Spleen (tissue), 11 donors: ENCODE measurements around the gene UNC5CL. TPM values are rescaled to one million over a fixed set of nuclear protein-coding genes. Genes with fewer than 3 reads are reported as not detected.

Experiments
- DNase-seq: peaks from one replicate; pipeline ENCODE4 v3.0.0-alpha.2; 2020
- H3K27ac ChIP-seq, 8 donors: fragments of 200-600 bp; sonication (generic) in 7 of 8; 1 replicate in 4 of 8; 2 replicates in 4 of 8; pipeline versions ENCODE4 v1.5.0 to v1.8.0; 2016 to 2021; ENCODE audit warnings: inconsistent platforms in 4 of 8, mild to moderate bottlenecking in 4 of 8, moderate library complexity in 1 of 8
- H3K27me3 ChIP-seq, 7 donors: fragments of 200-600 bp; sonication (generic) in 6 of 7; replicated peaks in 1 of 7; 1 replicate in 4 of 7; 2 replicates in 3 of 7; pipeline versions ENCODE4 v1.5.0 to v1.8.0; 2016 to 2021; ENCODE audit warnings: inconsistent platforms in 3 of 7, mild to moderate bottlenecking in 1 of 7
- H3K36me3 ChIP-seq, 6 donors: fragments of 200-600 bp; sonication (generic) in 5 of 6; 1 replicate in 4 of 6; 2 replicates in 2 of 6; pipeline versions ENCODE4 v1.5.0 to v1.8.0; 2016 to 2021; ENCODE audit warnings: inconsistent platforms in 2 of 6
- H3K4me1 ChIP-seq, 6 donors: fragments of 200-600 bp; sonication (generic) in 5 of 6; 1 replicate in 3 of 6; 2 replicates in 3 of 6; pipeline versions ENCODE4 v1.5.0 to v1.8.0; 2016 to 2021; ENCODE audit warnings: inconsistent platforms in 3 of 6
- H3K4me3 ChIP-seq, 8 donors: fragments of 200-600 bp; sonication (generic) in 7 of 8; 1 replicate in 4 of 8; 2 replicates in 4 of 8; pipeline versions ENCODE4 v1.5.0 to v1.8.0; 2016 to 2021; ENCODE audit warnings: inconsistent platforms in 4 of 8, mild to moderate bottlenecking in 4 of 8, moderate library complexity in 2 of 8
- H3K9me3 ChIP-seq, 8 donors: fragments of 200-600 bp; sonication (generic) in 7 of 8; 1 replicate in 4 of 8; 2 replicates in 4 of 8; pipeline versions ENCODE4 v1.5.0 to v1.8.0; 2016 to 2021; ENCODE audit warnings: inconsistent platforms in 4 of 8
- CTCF ChIP-seq, 11 experiments: fragments of 200-600 bp in 7 of 11; fragments of 450-650 bp in 4 of 11; sonication (generic) in 4 of 11; IDR thresholded peaks in 8 of 11; conservative IDR thresholded peaks in 3 of 11; 1 replicate in 7 of 11; 2 replicates in 4 of 11; pipeline versions ENCODE4 v1.4.0 to v1.8.0; 2016 to 2021; ENCODE audit warnings: antibody characterized with exemption in 11 of 11, inconsistent platforms in 4 of 11, mild to moderate bottlenecking in 1 of 11
- POLR2A ChIP-seq, 3 donors: fragments of 450-650 bp; IDR thresholded peaks; one replicate each; pipeline ENCODE4 v1.5.1; 2017; ENCODE audit warnings: antibody characterized with exemption in 3 of 3, mild to moderate bottlenecking in 1 of 3
- POLR2AphosphoS5 ChIP-seq, 3 donors: sonication (generic); formaldehyde crosslinking; IDR thresholded peaks; one replicate each; pipeline ENCODE4 v1.5.1; 2017; ENCODE audit warnings: antibody characterized with exemption in 3 of 3
- WGBS, 5 donors: extraction: QIAGEN DNeasy Blood & Tissue Kit in 3 of 5; methylation state at CpG; one replicate each; pipeline versions ENCODE4 v1.1.5 to v1.1.7; 2013 to 2018; 5-methylcytosine and 5-hydroxymethylcytosine counted together
- intact Hi-C: fragments of 100-400 bp; cut with DNase I; formaldehyde crosslinking; loops from one replicate; pipeline ENCODE4 v1.15.0; 2023; ENCODE audit warnings: low total_unique reads
- polyA plus RNA-seq, 3 donors: library from polyadenylated mRNA; stranded (reverse); fragments of 200-250 nt; gene quantifications; one replicate each; pipeline ENCODE4 v1.2.1, GENCODE V29; 2013
- total RNA-seq, 7 donors: library from RNA; depleted of rRNA in 3 of 7; stranded (reverse); fragments of >200 nt in 3 of 7; fragmentation: NEBNext Ultra II Directional in 4 of 7; extraction: Animal tissue kit (Norgen Biotek cat#: 25700) in 4 of 7; gene quantifications; one replicate each; pipeline versions ENCODE4 v1.1.0 to v1.2.1, GENCODE V29; 2016 to 2021
- donor health status: healthy with polysubstance abuse.
- donor health status: DM: no; HTN: no; CAD: no; lungs with moderate emphysema.
- donor health status: DM: no; HTN: no; CAD: no.
- donor health status: Bipolar disorder and iron deficiency.
- donor health status: healthy.
- donor health status: DM: no; HTN: no; CAD: no.
- donor health status: DM: yes; HTN: yes; CAD: no.

The UNC5CL gene
- total and polyA plus RNA-seq, 10 donors: 1.4 to 3.9 (median 2.7) TPM

- Histone ChIP-seq H3K9me3 (no peaks in the 10 kb centered on the region), H3K4me3 (no peak overlapping the region), H3K36me3 (no peaks in the 10 kb centered on the region), H3K27me3 (peaks cover 0 to 72% (median 8%) of the 10 kb centered on the region in 7 donors), H3K27ac (no peak overlapping the region), H3K4me1 (no peaks in the 10 kb centered on the region)
- no peak for TF ChIP-seq CTCF (IDR thresholded peaks at IDR 0.05 in 8 of 11, conservative IDR thresholded peaks at IDR 0.05 in 3 of 11)
- TF ChIP-seq POLR2AphosphoS5 (IDR thresholded peaks at IDR 0.05): no peak
- TF ChIP-seq POLR2A (IDR thresholded peaks at IDR 0.05): no peak
- 80 to 92% (median 87%) methylated on average over 1 to 2 of the region's 2 CpGs for WGBS, 5 donors
- intact Hi-C loops: no loop called here
- DNase-seq: no peak
Observed at GRCh38 chr6:40978687-40979289, 60.2 kb downstream of the UNC5CL start.

- H3K4me1 ChIP-seq: no peaks in the 10 kb centered on the region
- intact Hi-C loops: no loop called here
- no peak overlapping the region for H3K4me3 ChIP-seq
- WGBS, 5 donors: 82 to 88% (median 82%) methylated on average over 2 of the region's 2 CpGs
- peaks cover 0 to 70% (median 8%) of the 10 kb centered on the region in 7 donors for H3K27me3 ChIP-seq
- no peaks in the 10 kb centered on the region for H3K36me3 ChIP-seq
- H3K9me3 ChIP-seq: peaks cover 0 to under 1% (median 0%) of the 10 kb centered on the region in 8 donors
- DNase-seq: no peak
- TF ChIP-seq CTCF (IDR thresholded peaks at IDR 0.05 in 8 of 11, conservative IDR thresholded peaks at IDR 0.05 in 3 of 11): no peak
- no peak for TF ChIP-seq POLR2A (IDR thresholded peaks at IDR 0.05)
- no peak for TF ChIP-seq POLR2AphosphoS5 (IDR thresholded peaks at IDR 0.05)
- no peak overlapping the region for H3K27ac ChIP-seq
Observed at GRCh38 chr6:40977695-40978094, 61.3 kb downstream of the UNC5CL start.

GRCh38 chr6:40977085-40977484, 61.9 kb downstream of the UNC5CL start:
- Histone ChIP-seq H3K27me3 (peaks cover 0 to 66% (median 8%) of the 10 kb centered on the region in 7 donors), H3K4me3 (no peak overlapping the region), H3K27ac (no peak overlapping the region), H3K36me3 (no peaks in the 10 kb centered on the region), H3K4me1 (no peaks in the 10 kb centered on the region), H3K9me3 (peaks cover 0 to 7% (median 0%) of the 10 kb centered on the region in 8 donors)
- DNase-seq: no peak
- WGBS, 5 donors: 86 to 95% (median 91%) methylated on average over 4 of the region's 4 CpGs
- intact Hi-C loops: no loop called here
- TF ChIP-seq CTCF (IDR thresholded peaks at IDR 0.05 in 8 of 11, conservative IDR thresholded peaks at IDR 0.05 in 3 of 11) (no peak), POLR2AphosphoS5 (IDR thresholded peaks at IDR 0.05) (no peak), POLR2A (IDR thresholded peaks at IDR 0.05) (no peak)

Other genes starting within 250 kb of the UNC5CL start
- 1 to 10 TPM in 1 of 7 donors, not detected in 6; 6.3 TPM for gene TSPO2, start 3.2 kb upstream of the UNC5CL start, total RNA-seq
- under 1 TPM in 1 of 3 donors, not detected in 2; 0.54 TPM for gene TSPO2, start 3.2 kb upstream of the UNC5CL start, polyA plus RNA-seq
- under 1 TPM in 1 of 7 donors, not detected in 6; 0.23 TPM for gene APOBEC2, start 14.0 kb upstream of the UNC5CL start, total RNA-seq
- not detected for gene APOBEC2, start 14.0 kb upstream of the UNC5CL start, polyA plus RNA-seq
- gene OARD1, start 33.1 kb upstream of the UNC5CL start, total RNA-seq: 10 to 100 TPM; 20.7 to 41.3 (median 31.1) TPM
- gene OARD1, start 33.1 kb upstream of the UNC5CL start, polyA plus RNA-seq: 10 to 100 TPM; 28.5 to 41.4 (median 38.8) TPM
- gene NFYA, start 33.8 kb upstream of the UNC5CL start, total RNA-seq: 10 to 100 TPM; 24.4 to 34.8 (median 25.7) TPM
- 10 to 100 TPM in 1 of 3 donors, 1 to 10 TPM in 2; 6.4 to 10.1 (median 8.7) TPM for gene NFYA, start 33.8 kb upstream of the UNC5CL start, polyA plus RNA-seq
- 10 to 100 TPM in 3 of 7 donors, 1 to 10 TPM in 4; 3.3 to 19.2 (median 7.2) TPM for gene TREML1, start 115.1 kb upstream of the UNC5CL start, total RNA-seq
- gene TREML1, start 115.1 kb upstream of the UNC5CL start, polyA plus RNA-seq: 1 to 10 TPM; 1.2 to 3.6 (median 1.5) TPM
- under 1 TPM in 3 of 7 donors, not detected in 4; 0.64 to 0.97 (median 0.73) TPM for gene TREM2, start 123.9 kb upstream of the UNC5CL start, total RNA-seq
- gene TREM2, start 123.9 kb upstream of the UNC5CL start, polyA plus RNA-seq: 10 to 100 TPM in 1 of 3 donors, under 1 TPM in 2; 0.59 to 18.3 (median 0.74) TPM
- gene TREML2, start 161.9 kb upstream of the UNC5CL start, total RNA-seq: 10 to 100 TPM in 5 of 7 donors, 1 to 10 TPM in 2; 7.4 to 28.8 (median 12.2) TPM
- 1 to 10 TPM; 1.9 to 5.4 (median 4.6) TPM for gene TREML2, start 161.9 kb upstream of the UNC5CL start, polyA plus RNA-seq
- 1 to 10 TPM in 1 of 7 donors, not detected in 6; 2.2 TPM for gene TREML4, start 189.1 kb upstream of the UNC5CL start, total RNA-seq
- gene TREML4, start 189.1 kb upstream of the UNC5CL start, polyA plus RNA-seq: under 1 TPM in 1 of 3 donors, not detected in 2; 0.44 TPM
- gene TREM1, start 247.5 kb upstream of the UNC5CL start, total RNA-seq: 10 to 100 TPM; 14.8 to 51.9 (median 24.9) TPM
- 1 to 10 TPM in 2 of 3 donors, under 1 TPM in 1; 0.64 to 3.7 (median 2.9) TPM for gene TREM1, start 247.5 kb upstream of the UNC5CL start, polyA plus RNA-seq